ENCODE results near the gene OR2AE1. TPM values are rescaled to one million over a fixed set of nuclear protein-coding genes. Genes with fewer than 3 reads are reported as not detected.
"Not testable (repeated sequence)": the region's sequence is repeated elsewhere in the genome, so short reads cannot be mapped to it uniquely, and the experiment has no call there.

The OR2AE1 gene
- total RNA-seq, 2 experiments from 2014 or later, result not detected

GRCh38 chr7:99893280-99893679 lies 16.4 kb upstream of the OR2AE1 start:
- no peak overlapping the region for H3K27ac Mint-ChIP-seq

GRCh38 chr7:99890348-99890747 lies 13.5 kb upstream of the OR2AE1 start:
- CTCF ChIA-PET, result interaction anchor here (0.6 kb wide), 1 partner anchor 993 kb away, joined by 3 read pairs; no protein-coding TSS in a partner anchor
- peaks cover 46% of the 10 kb centered on the region for H3K36me3 Mint-ChIP-seq (ENCODE audit: low read depth)

More at GRCh38 chr7:99893280-99893679, 16.4 kb upstream of the OR2AE1 start:
- peaks cover 10% of the 10 kb centered on the region for H3K4me1 Mint-ChIP-seq (ENCODE audit: low read depth)
- POLR2A ChIA-PET, result no interaction called here
- H3K27me3 Mint-ChIP-seq, result no peaks in the 10 kb centered on the region
- H3K36me3 Mint-ChIP-seq (ENCODE audit: low read depth), result peaks cover 41% of the 10 kb centered on the region
- H3K4me3 Mint-ChIP-seq, result no peak overlapping the region
- DNase-seq (no peak), ATAC-seq (no peak)
- TF ChIP-seq CTCF (IDR thresholded peaks at IDR 0.05), result no peak
- no peaks in the 10 kb centered on the region for H3K9me3 Mint-ChIP-seq
- intact Hi-C loops (cut with micrococcal nuclease), result no loop called here
- CTCF ChIA-PET, result no interaction called here

GRCh38 chr7:99888366-99888765 lies 11.5 kb upstream of the OR2AE1 start:
- H3K4me1 Mint-ChIP-seq (ENCODE audit: low read depth); intact Hi-C loops (cut with micrococcal nuclease); CTCF ChIA-PET; H3K27ac Mint-ChIP-seq; H3K4me3 Mint-ChIP-seq; ATAC-seq; H3K9me3 Mint-ChIP-seq; H3K27me3 Mint-ChIP-seq; POLR2A ChIA-PET; DNase-seq: not testable (repeated sequence)
- peaks cover 46% of the 10 kb centered on the region for H3K36me3 Mint-ChIP-seq (ENCODE audit: low read depth)

More at GRCh38 chr7:99890348-99890747, 13.5 kb upstream of the OR2AE1 start:
- H3K4me1 Mint-ChIP-seq (ENCODE audit: low read depth); H3K9me3 Mint-ChIP-seq; H3K27me3 Mint-ChIP-seq; POLR2A ChIA-PET; ATAC-seq; H3K4me3 Mint-ChIP-seq; intact Hi-C loops (cut with micrococcal nuclease); H3K27ac Mint-ChIP-seq; DNase-seq: not testable (repeated sequence)

GRCh38 chr7:99881370-99881769 lies 4.5 kb upstream of the OR2AE1 start:
- POLR2A ChIA-PET, result no interaction called here
- intact Hi-C loops (cut with micrococcal nuclease), result no loop called here
- H3K27ac Mint-ChIP-seq, result no peak overlapping the region

GRCh38 chr7:99876491-99876890 lies 342 bp downstream of the OR2AE1 start:
- H3K36me3 Mint-ChIP-seq (ENCODE audit: low read depth), result peaks cover 1% of the 10 kb centered on the region
- ChIA-PET POLR2A (interaction anchor here (1.2 kb wide), 1 partner anchor 128 kb away, joined by 3 read pairs; no protein-coding TSS in a partner anchor), CTCF (no interaction called here)
- no peak for TF ChIP-seq CTCF (IDR thresholded peaks at IDR 0.05)
- ATAC-seq, result no peak
- intact Hi-C loops (cut with micrococcal nuclease), result no loop called here
- no peaks in the 10 kb centered on the region for H3K4me1 Mint-ChIP-seq (ENCODE audit: low read depth)
- H3K9me3 Mint-ChIP-seq, result no peaks in the 10 kb centered on the region
- DNase-seq, result no peak
- no peak overlapping the region for H3K27ac Mint-ChIP-seq
- H3K27me3 Mint-ChIP-seq, result no peaks in the 10 kb centered on the region
- H3K4me3 Mint-ChIP-seq, result no peak overlapping the region

More at GRCh38 chr7:99881370-99881769, 4.5 kb upstream of the OR2AE1 start:
- Mint-ChIP-seq H3K36me3 (ENCODE audit: low read depth) (peaks cover 5% of the 10 kb centered on the region), H3K4me1 (ENCODE audit: low read depth) (no peaks in the 10 kb centered on the region), H3K9me3 (no peaks in the 10 kb centered on the region), H3K4me3 (no peak overlapping the region), H3K27me3 (no peaks in the 10 kb centered on the region)
- TF ChIP-seq CTCF (IDR thresholded peaks at IDR 0.05), result no peak
- ATAC-seq (no peak), DNase-seq (no peak)
- CTCF ChIA-PET, result interaction anchor here (0.8 kb wide), 1 partner anchor 20 kb away, joined by 3 read pairs; no protein-coding TSS in a partner anchor

GRCh38 chr7:99868246-99868645 lies 8.6 kb downstream of the OR2AE1 start:
- DNase-seq, result no peak
- no peak for TF ChIP-seq CTCF (IDR thresholded peaks at IDR 0.05)
- Mint-ChIP-seq H3K27ac (no peak overlapping the region), H3K27me3 (peaks cover 7% of the 10 kb centered on the region), H3K36me3 (ENCODE audit: low read depth) (no peaks in the 10 kb centered on the region), H3K4me1 (ENCODE audit: low read depth) (no peaks in the 10 kb centered on the region), H3K4me3 (no peak overlapping the region), H3K9me3 (no peaks in the 10 kb centered on the region)
- ChIA-PET CTCF (interaction anchor here (1.1 kb wide), 1 partner anchor 9 kb away, joined by 3 read pairs; no protein-coding TSS in a partner anchor), POLR2A (no interaction called here)
- ATAC-seq, result no peak
- intact Hi-C loops (cut with micrococcal nuclease), result no loop called here

- CTCF ChIA-PET, result interaction anchor here (1.1 kb wide), 1 partner anchor 8 kb away, joined by 3 read pairs; no protein-coding TSS in a partner anchor
- H3K27ac Mint-ChIP-seq; H3K9me3 Mint-ChIP-seq; H3K4me1 Mint-ChIP-seq (ENCODE audit: low read depth); H3K4me3 Mint-ChIP-seq; intact Hi-C loops (cut with micrococcal nuclease); ATAC-seq; H3K36me3 Mint-ChIP-seq (ENCODE audit: low read depth); DNase-seq; H3K27me3 Mint-ChIP-seq; POLR2A ChIA-PET: not testable (repeated sequence)
Observed at GRCh38 chr7:99867477-99867876, 9.4 kb downstream of the OR2AE1 start.

Data from activated CD8-positive, alpha-beta T cell treated with anti-CD3 and anti-CD28 coated beads for 36 hours (primary cell).